Skeletal muscle cell (primary cell): ENCODE results near the gene LMO7.
"Not testable (repeated sequence)": the region's sequence is repeated elsewhere in the genome, so short reads cannot be mapped to it uniquely, and the experiment has no call there.

ENCODE experiments used
- DNase-seq: peaks from one replicate; pipeline ENCODE4 v3.0.0-alpha.2; 2010; ENCODE audit warnings: low read depth
- H3K4me3 ChIP-seq: 2 replicates; pipeline ENCODE4 v1.5.1; 2011; ENCODE audit warnings: low read depth, mild to moderate bottlenecking, control low read depth, low read length, moderate library complexity

Gene LMO7

DNA sequence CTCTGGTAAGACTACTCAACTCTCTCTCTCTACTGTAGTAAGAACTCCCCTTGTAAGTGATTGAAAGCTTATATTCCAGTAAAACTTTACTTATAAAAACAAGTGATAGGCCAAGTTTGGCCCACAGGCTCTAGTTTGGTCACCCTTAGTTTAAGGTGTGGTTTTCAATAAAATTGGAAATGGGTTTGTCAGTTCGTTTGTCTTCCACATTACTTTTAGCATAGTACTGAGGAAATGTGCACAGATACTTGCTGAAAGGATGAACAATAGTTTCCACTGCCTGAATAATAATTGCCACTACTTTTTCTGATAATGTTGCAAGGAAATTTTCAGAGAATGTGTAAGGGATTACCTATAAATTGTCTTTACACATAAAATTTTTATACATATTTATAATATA is 54.5 kb downstream of the LMO7 start:
- no peak overlapping the region for H3K4me3 ChIP-seq
- DNase-seq = no peak

DNA sequence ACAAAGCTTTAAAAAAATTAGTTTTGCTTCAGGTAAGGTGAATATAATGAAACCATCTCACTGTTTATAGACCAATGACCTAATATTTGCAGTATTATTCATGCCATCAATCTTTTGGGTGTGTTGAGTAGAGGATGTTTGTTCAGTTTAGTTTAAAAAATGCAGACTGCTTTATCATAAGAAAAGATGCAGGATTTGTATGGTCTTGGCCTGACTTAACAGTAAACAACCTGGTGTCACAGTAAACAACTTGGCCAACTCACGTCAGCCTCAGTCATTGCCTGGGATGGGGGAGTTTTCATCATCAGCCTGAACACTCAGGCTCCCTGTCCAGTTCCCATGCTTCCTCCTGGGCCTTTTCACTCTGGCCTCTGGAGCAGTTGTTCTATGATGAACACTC is 55.1 kb downstream of the LMO7 start:
- H3K4me3 ChIP-seq = no peak overlapping the region
- no peak for DNase-seq

DNA sequence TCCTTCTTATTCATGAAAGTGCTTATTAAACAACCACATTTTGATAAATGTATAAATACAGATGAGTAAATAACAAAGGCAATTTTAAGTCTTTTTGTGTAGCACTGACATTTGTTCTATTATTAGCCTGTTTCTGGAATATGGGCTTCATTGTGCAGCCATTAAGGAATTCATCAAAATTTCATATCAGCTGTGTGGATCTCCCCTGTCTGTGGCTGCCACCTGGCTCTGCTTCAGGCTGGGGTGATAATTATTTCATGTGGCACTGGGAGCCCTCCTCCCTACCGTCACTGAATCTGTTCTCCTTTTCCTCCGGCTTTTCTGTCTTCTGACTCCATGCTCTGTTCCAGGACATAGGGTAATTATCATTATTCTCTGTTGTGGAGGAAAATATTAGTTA is 57.1 kb downstream of the LMO7 start:
- H3K4me3 ChIP-seq = no peak overlapping the region
- no peak for DNase-seq

DNA sequence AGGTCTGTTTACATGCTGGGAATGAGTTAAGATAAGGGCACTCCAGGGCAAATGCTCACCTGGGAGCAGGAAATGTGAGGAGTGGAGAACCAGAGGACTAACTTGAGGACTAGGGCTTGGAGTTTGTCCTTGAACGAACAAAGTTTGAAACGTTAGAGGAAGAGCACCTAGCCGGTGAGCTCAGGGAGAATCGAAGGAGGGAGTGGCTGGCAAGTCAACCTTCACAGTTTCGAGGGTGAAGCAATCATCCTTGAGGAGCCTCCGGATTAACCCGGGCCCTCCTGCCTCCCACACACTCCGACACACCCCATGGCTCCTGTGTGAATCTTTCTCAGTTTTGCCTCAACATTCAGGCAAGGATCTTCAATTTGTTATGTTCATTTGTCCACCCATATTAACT is 58.6 kb downstream of the LMO7 start:
- DNase-seq = no peak

DNA sequence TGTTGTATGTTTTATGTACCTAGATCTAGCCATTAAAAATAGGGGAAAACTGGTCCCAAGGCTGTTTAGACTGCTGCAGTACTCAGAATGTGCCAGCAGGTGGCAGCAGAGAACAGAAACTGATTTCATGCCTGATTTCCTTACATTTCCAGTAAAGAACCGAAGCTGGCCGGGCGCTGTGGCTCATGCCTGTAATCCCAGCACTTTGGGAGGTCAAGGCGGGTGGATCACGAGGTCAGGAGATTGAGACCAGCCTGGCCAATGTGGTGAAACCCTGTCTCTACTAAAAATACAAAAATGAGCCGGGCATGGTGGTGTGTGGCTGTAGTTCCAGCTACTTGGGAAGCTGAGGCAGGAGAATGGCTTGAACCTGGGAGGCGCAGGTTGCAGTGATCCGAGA is 59.8 kb downstream of the LMO7 start:
- not testable (repeated sequence) for DNase-seq, H3K4me3 ChIP-seq

More for the DNA sequence above, 58.6 kb downstream of the LMO7 start:
- no peak overlapping the region for H3K4me3 ChIP-seq

DNA sequence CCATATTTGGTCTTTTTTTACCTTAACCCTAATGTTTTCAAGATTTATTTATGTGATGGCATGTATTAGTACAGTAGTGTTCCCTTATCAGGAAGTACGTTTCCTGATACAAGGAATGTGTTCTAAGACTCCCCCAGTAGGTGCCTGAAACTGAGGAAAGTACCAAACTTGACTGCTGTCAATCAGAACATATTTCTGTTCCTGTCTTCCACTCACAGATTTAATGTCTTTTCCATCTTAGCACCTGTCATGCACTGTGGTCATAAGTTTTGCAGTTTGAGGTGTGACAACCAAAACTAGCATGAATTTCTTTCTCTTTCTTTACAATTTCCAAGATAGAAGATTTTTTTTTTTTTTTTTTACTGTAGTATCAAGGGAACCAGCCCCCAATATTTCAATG is 62.9 kb downstream of the LMO7 start:
- DNase-seq = no peak
- no peak overlapping the region for H3K4me3 ChIP-seq

DNA sequence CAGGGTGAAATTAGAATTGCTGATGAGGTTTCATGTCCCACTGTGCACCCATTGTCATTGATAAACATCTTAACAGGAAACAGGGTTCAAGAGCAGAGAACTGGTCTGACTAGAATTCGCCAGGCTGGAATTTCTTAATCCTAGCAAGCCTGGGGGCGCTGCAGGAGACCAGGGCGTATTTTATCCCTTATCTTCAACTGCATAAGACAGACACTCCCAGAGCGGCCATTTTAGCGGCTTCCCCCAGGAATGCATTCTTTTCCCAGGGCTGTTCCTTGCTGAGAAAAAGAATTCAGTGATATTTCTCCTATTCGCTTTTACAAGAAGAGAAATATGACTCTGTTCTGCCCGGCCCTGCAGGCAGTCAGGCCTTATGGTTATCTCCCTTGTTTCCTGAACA is 63.6 kb downstream of the LMO7 start:
- DNase-seq = not testable (repeated sequence)

DNA sequence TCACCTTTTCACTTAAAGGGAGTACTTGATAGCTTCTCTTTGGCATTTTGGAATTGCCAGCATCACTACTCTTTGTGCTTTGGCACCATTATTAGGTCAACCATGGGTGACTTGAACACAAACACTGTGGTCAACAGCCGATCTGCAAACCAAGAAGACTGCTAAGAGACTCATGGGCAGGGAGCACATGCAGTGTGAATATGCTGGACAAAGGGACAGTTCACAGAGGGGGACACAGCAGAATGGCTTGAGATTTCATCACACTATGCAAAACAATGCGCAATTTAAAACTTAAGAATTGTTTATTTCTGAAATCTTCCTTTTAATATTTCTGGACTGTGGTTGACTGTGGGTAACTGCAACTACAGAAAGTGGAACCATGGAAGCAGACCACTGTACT is 64.4 kb downstream of the LMO7 start:
- H3K4me3 ChIP-seq = no peak overlapping the region
- DNase-seq = no peak

More for the DNA sequence above, 63.6 kb downstream of the LMO7 start:
- not testable (repeated sequence) for H3K4me3 ChIP-seq

DNA sequence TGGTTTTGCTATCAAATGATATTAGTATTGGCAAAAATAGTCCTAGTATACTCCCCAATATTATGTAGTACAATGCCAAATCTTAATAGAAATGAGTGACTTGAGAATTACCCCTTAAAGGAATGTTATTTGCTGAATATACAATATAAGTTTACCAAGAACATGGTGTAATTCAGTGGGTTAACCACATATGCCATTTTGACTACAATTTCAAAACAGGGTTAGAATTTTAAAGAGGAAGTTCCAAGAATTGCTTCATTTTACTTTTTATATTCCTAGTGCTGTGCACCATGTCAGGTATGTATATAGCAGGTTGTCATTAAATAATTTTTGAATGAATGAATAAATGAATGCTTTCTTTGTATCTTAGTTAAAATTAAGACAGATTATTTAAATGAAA is 66.3 kb downstream of the LMO7 start:
- no peak overlapping the region for H3K4me3 ChIP-seq
- DNase-seq = no peak

DNA sequence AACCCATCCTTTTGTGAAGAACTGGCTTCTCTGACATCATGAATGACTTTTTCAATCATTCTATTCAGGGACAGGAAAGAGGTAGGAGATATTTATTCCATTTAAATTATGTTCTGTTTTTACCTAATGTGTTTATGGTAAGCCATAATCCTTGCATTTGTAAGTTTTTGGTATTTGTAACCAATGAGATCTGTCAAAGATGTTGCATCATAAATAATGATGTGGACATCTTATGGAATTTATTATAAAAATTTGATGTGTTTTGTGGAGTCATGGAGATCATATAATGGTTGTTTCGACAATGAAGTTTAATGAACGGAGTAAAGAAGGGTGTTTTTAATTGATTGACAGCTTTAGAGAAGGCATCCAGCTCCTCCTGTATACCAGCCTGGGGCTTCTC is 67.6 kb downstream of the LMO7 start:
- H3K4me3 ChIP-seq = no peak overlapping the region
- no peak for DNase-seq

DNA sequence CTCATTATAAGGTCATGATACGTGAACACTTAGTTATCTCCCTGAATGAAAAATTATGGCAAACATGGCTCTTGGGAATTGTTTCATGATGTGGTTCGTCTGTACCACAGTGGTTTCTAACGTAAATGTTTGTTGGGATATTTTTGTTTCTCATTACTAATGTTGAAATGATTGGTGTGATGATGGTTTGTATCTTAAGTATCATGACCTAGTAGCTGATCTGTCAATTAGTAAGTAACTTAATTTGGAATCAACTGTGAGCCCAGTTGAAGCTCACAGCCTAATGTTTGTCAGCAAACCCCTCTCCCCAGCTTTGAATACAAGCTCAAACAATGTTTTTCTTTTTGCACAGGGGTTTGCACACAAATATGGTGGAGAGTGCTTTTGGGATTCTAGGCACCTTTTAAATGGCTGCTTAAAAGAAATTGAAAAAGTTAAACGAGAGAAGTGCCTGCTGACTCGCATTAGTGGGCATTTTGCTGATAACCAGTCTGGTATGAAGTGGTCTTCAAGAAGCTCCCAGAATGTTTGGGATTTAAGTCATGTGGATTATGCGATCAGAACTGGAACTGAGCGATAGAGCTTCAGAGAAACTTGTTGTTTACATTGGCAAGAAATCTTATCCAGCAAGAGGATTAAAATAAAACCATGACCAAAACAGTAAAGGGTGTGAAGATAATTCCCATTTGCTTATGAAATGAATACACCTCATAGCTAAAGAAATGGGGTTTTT is 68.2 kb downstream of the LMO7 start:
- no peak overlapping the region for H3K4me3 ChIP-seq
- DNase-seq = no peak

DNA sequence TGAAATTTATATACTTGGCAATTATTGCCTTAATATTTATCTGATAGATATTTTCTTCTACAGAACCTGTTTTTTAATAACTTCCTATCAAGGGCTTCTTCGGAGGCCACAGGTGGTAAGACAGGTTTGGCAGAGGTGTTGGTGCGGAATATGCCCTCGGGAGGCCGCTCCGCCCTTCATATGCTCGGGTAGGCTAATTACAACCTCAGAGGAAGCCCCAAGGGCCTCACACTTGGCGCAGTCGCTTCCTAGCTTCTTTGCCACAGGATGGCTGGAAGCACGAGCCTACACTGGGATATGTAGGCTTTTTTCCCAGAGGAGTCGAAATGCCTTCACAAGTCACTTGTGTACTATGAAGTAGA is 68.8 kb downstream of the LMO7 start:
- no peak for DNase-seq
- no peak overlapping the region for H3K4me3 ChIP-seq

DNA sequence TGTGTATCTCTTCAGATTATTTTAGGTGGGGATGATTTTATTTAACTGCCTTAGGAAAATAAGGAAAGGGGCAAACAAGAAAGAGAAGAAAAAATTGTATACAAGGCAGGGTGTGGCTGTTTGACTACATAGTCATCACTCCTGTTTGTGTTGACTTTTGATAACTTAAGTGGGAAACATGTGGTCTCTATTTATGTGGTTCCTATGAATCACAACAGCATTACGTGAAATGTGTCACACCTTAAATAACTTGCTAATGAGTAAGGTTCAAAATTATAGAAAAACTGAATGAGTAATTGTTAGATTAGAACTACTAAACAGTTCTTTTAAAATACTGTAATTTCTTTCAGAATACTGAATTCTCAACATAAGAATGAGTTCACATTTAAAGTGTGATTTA is 69.3 kb downstream of the LMO7 start:
- DNase-seq = no peak
- H3K4me3 ChIP-seq = no peak overlapping the region

DNA sequence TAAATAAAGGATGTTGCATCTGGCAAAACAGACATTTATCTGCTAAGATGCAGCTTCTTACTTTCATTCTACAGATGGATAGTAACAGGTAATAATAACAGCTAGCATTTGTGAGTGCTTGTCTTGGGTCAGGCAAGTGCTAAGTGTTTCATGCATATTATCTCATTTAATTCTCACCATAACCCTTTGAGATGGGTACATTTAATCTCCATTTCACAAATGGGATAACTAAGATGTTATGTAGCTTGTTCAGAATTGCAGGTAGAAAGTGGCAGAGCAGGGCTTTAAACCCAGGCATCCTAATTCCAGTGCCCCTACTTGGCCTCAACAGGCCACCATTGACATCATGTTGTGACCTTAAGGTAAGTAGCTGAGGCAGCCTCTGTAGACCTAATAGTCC is 69.8 kb downstream of the LMO7 start:
- no peak for DNase-seq
- H3K4me3 ChIP-seq = no peak overlapping the region

DNA sequence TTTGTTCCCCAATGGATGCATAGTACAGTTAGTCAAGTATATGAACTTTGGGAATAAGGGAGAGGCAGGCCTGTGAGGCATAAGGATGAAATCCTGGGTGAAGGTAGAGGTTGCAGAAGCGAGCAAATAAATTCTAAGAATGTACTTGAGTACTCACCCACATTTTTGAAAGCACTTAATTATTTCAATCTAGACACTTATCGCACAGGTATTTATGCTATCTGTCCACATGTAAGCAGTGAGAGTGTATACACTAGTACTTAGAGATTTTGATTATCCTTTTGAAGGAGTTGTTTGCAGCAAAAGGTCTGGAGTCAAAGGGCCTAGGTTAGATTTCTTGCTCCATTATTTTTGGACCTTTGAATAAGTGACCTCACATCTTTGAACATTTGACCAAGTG is 77.7 kb downstream of the LMO7 start:
- no peak for DNase-seq
- no peak overlapping the region for H3K4me3 ChIP-seq

DNA sequence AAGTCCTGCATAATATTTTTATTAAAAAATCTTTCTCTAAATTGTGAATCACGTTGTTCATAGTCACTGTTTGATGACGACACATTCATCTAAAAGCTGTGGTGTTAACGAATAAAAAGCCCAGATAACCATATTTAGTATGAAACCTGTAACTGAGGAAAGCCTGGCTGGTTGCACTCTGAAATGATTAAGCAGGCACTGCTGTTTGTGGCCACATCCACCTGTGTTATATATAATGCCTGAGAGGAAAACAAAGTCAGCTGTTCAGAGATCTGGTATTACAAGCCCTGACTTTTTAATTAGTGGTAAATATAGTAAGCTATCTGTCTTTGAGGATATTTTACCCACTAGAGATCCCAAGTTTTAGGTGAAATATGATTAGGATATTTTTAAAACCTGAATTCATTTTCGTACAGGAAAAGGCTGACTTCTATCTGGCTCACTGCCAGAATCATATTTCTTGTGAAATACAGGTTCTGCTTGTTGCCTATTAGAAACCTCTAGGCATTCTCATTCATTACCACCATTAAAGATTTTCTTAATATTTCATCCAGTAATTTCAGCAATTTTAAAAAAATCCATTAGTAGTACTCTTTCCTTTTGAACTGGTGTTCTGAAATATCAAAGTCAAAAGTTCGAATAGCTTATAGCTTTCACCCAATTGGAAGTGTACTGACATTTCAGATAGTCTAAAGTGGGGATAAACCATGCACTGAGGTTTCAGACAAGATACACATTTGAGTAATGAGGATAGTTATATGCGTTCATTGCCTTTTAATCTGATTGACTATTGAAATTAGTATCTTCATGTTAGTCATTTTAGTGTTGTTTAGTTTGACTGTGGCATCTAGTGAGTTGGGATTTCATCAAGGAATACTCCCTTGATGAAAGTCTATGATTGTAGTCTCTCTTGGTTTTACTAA is 79.7 kb downstream of the LMO7 start:
- no peak overlapping the region for H3K4me3 ChIP-seq
- no peak for DNase-seq

DNA sequence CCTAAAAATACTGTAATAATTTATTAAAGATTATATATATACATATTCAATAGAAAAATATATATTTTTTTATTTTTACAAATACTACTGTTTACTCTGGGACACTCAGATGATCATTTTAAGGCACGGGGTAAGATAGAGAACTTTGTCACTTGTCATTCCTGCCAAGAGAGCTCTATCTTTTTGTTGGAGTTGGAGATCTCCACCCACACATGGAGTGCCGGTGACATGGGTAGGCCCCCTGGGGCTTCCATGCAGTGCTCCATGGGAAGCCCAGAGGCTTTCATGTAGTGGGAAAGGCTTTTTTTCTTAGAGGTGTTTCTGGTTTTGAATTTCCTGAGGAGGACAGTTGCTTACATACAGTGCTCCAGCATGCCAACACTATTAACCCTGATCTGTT is 81.4 kb downstream of the LMO7 start:
- no peak overlapping the region for H3K4me3 ChIP-seq
- DNase-seq = no peak

DNA sequence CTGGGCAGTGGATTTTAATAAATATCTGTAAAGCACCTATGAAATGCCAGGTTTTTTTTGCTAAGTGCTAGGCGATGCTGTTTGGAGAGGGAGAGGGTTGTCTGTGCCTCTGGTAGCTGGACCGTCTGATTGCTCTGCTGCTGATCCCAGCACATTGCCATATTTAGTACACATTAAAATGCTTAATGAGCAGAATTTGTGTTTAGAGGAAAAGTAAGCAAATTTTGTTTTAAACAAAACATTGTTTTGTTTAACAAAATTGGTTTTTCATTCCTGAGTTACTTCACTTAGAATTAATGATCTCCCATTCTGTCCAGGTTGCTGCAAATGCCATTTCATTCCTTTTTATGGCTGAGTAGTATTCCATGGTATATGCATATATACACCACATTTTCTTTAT is 85.2 kb downstream of the LMO7 start:
- H3K4me3 ChIP-seq = no peak overlapping the region
- DNase-seq = no peak

DNA sequence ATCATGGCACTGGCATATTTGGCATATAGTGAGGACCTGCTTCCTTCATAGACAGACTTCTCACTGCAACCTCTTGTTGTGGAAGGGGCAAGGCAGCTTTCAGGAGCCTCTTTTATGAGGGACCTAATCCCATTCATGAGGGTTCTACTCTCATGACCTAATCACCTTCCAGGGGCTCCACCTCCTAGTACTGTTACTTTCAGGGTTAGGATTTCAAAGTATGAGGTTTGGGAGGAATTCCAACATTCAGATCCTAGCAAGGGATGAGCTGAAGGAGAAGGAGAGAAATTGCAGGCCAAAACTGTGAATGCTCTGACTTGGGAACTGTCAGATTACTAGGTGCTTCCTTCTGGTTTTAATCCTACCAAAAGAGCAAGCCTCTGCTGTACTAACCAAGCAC is 87.8 kb downstream of the LMO7 start:
- H3K4me3 ChIP-seq = no peak overlapping the region
- no peak for DNase-seq

DNA sequence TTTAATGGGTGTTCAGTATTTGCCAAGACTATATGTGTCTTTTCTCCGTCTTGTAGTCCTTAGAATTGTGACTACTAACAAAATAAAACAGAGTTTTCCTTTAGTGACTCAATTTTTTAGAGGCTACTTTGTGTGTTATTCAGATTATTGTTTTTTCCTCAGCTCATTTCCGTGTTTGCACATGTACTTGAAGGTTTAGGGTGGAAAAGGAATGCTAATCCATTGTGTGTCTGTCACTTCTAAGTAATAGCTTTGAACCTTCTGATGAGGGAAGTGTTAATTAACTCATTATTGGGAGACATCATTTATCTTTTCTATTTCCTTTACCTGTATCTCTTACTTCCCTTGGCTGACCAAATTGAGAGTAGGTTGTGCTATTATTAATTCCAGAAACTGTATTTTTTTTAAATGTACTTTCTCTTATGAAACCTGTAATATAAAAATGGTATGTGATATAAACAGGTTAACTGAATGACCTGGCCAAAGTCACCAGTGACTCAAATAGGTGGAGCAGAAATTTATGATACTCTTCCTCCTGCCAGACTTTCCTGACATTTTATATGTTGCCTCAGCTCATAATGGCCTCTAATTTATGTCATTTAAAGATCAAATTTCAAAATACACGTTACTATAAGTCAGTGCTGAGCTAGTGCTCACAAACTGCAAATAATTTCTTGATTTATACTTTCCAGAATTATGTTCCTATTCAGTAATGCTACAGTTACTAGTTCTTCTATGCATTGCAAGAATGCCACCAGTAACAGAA is 88.8 kb downstream of the LMO7 start:
- H3K4me3 ChIP-seq = no peak overlapping the region
- DNase-seq = no peak
